SK-N-MC (cell line): ENCODE results near the gene REEP6.

Source experiments
- EZH2 ChIP-seq: fragments of 200-600 bp; sonication (generic); IDR thresholded peaks from one replicate; pipeline ENCODE4 v1.6.1; 2017; ENCODE audit warnings: antibody characterized with exemption
- POLR2AphosphoS5 ChIP-seq: IDR thresholded peaks from 2 replicates; pipeline ENCODE4 v1.6.1; 2012; ENCODE audit warnings: mild to moderate bottlenecking, low read depth, low read length, borderline replicate concordance

GRCh38 chr19:1507763-1508506 lies 17.0 kb downstream of the REEP6 start:
- TF ChIP-seq POLR2AphosphoS5 (peak; percentile 58; the same call in 1 of the 2 replicates), EZH2 (no peak)
